Endothelial cell of umbilical vein (primary cell): ENCODE measurements around the gene DAO. TPM values are rescaled to one million over a fixed set of nuclear protein-coding genes. Genes with fewer than 3 reads are reported as not detected.

ENCODE experiments used
- BruUV-seq: library from RNA; stranded (reverse); fragments of 400-500 nt; replicated peaks from 2 replicates; lab custom pipeline; 2021; lab: Mats Ljungman, UMichigan
- CTCF ChIA-PET: fragments of 300-600, 350-600 bp; sonication (Branson Sonifier 250); formaldehyde crosslinking; loops from one replicate; lab custom pipeline; 2021; ENCODE audit warnings: antibody characterized with exemption, inconsistent platforms; lab: Charles Lee
- POLR2A ChIA-PET: fragments of 300-600, 350-600 bp; sonication (Branson Sonifier 250); formaldehyde crosslinking; loops from one replicate; lab custom pipeline; 2021; ENCODE audit warnings: antibody characterized with exemption, inconsistent platforms; lab: Charles Lee
- DNase-seq: peaks from one replicate; pipeline ENCODE4 v3.0.0-alpha.2; 2011; ENCODE audit warnings: low read depth, low spot score
- FAIRE-seq: peaks from 2 replicates; lab custom pipeline; 2011; peaks lifted over from hg19 to GRCh38; lab: Jason Lieb, UNC
- H2AFZ ChIP-seq: 2 replicates; pipeline ENCODE4 v1.6.0; 2012; ENCODE audit warnings: low read depth, low read length, control low read depth, inconsistent platforms
- H3K27ac ChIP-seq: 2 replicates; pipeline ENCODE4 v1.5.1; 2011; ENCODE audit warnings: low read depth, mild to moderate bottlenecking, control low read depth, low read length, moderate library complexity; ENCODE audit not compliant: insufficient read depth
- H3K27me3 ChIP-seq, 2 experiments: 2 replicates each; pipeline versions ENCODE4 v1.6.0 to v1.6.1; 2011; ENCODE audit warnings: low read length in 2 of 2, mixed read lengths in 1 of 2; ENCODE audit not compliant: control insufficient read depth in 2 of 2, insufficient read depth in 2 of 2
- H3K36me3 ChIP-seq, 2 experiments: 2 replicates in 1 of 2; 3 replicates in 1 of 2; pipeline ENCODE4 v1.5.1; 2011; ENCODE audit warnings: low read length in 2 of 2, mild to moderate bottlenecking in 1 of 2, moderate library complexity in 1 of 2; ENCODE audit not compliant: control insufficient read depth in 2 of 2, insufficient read depth in 2 of 2; ENCODE audit errors: extremely low read depth in 1 of 2
- H3K4me1 ChIP-seq: 3 replicates; pipeline ENCODE4 v1.5.1; 2011; ENCODE audit warnings: mild to moderate bottlenecking, low read length; ENCODE audit not compliant: control insufficient read depth, insufficient read depth; ENCODE audit errors: extremely low read depth
- H3K4me2 ChIP-seq: 2 replicates; pipeline ENCODE4 v1.6.1; 2011; ENCODE audit warnings: low read length, control low read depth, mixed read lengths; ENCODE audit not compliant: insufficient read depth
- H3K4me3 ChIP-seq, 3 experiments: fragments of 200-600 bp in 1 of 3; sonication (generic), shearing (Covaris generic) in 1 of 3; replicated peaks in 1 of 3; 2 replicates each; pipeline ENCODE4 v1.5.1; 2011 to 2016; ENCODE audit warnings: control low read depth in 3 of 3, low read length in 3 of 3, mild to moderate bottlenecking in 2 of 3, inconsistent platforms in 1 of 3, low read depth in 1 of 3, moderate library complexity in 1 of 3; ENCODE audit not compliant: insufficient read depth in 1 of 3
- H3K79me2 ChIP-seq: 2 replicates; pipeline ENCODE4 v1.6.0; 2012; ENCODE audit warnings: low read length, inconsistent platforms; ENCODE audit not compliant: control insufficient read depth, insufficient read depth
- H3K9ac ChIP-seq: replicated peaks from 2 replicates; pipeline ENCODE3; 2011; ENCODE audit warnings: low read length, control low read depth; ENCODE audit not compliant: insufficient read depth; ENCODE audit errors: extremely low read depth
- H3K9me1 ChIP-seq: replicated peaks from 3 replicates; pipeline ENCODE4 v1.6.0; 2011; ENCODE audit warnings: mild to moderate bottlenecking, low read length; ENCODE audit not compliant: control insufficient read depth, insufficient read depth; ENCODE audit errors: extremely low read depth
- H3K9me3 ChIP-seq: replicated peaks from 2 replicates; pipeline ENCODE4 v1.5.1; 2012; ENCODE audit warnings: low read length, inconsistent platforms; ENCODE audit not compliant: control insufficient read depth, insufficient read depth
- H4K20me1 ChIP-seq: replicated peaks from 2 replicates; pipeline ENCODE3; 2011; ENCODE audit warnings: mild to moderate bottlenecking, low read length; ENCODE audit not compliant: control insufficient read depth, insufficient read depth; ENCODE audit errors: extremely low read depth
- EZH2 ChIP-seq: IDR thresholded peaks from 2 replicates; pipeline ENCODE4 v1.6.1; 2012; ENCODE audit warnings: borderline replicate concordance, low read depth, mild to moderate bottlenecking, moderate library complexity, low read length, inconsistent platforms; ENCODE audit not compliant: severe bottlenecking
- FOS ChIP-seq: IDR thresholded peaks from 2 replicates; pipeline ENCODE4 v1.6.1; 2011; ENCODE audit warnings: mild to moderate bottlenecking, low read length, moderate library complexity, borderline replicate concordance; ENCODE audit not compliant: insufficient read depth
- GATA2 ChIP-seq: IDR thresholded peaks from 2 replicates; pipeline ENCODE4 v1.7.0; 2011; ENCODE audit warnings: low read depth, mild to moderate bottlenecking, moderate library complexity, mixed read lengths, low read length; ENCODE audit not compliant: insufficient read length, insufficient read depth
- JUN ChIP-seq: IDR thresholded peaks from 2 replicates; pipeline ENCODE4 v1.6.1; 2011; ENCODE audit warnings: borderline replicate concordance, low read depth; ENCODE audit not compliant: insufficient read length, insufficient read depth
- MYC ChIP-seq: IDR thresholded peaks from one replicate; pipeline ENCODE4 v1.6.1; 2011; ENCODE audit warnings: mild to moderate bottlenecking, low read depth, low read length
- POLR2A ChIP-seq: IDR thresholded peaks from 2 replicates; pipeline ENCODE4 v1.6.1; 2012; ENCODE audit warnings: low read depth, mild to moderate bottlenecking, control low read depth, low read length
- POLR2AphosphoS5 ChIP-seq: IDR thresholded peaks from 2 replicates; pipeline ENCODE4 v1.6.1; 2012; ENCODE audit warnings: low read depth, mild to moderate bottlenecking, control low read depth, low read length, moderate library complexity; ENCODE audit not compliant: insufficient read depth
- dilution Hi-C: fragments of 300-500 bp; cut with MboI; formaldehyde crosslinking; loops from one replicate; pipeline ENCODE4 v1.15.0; 2019; ENCODE audit warnings: low sequenced_read_pairs; ENCODE audit not compliant: extremely low pct_ligation_motif_present
- intact Hi-C: fragments of 100-400 bp; cut with micrococcal nuclease; formaldehyde crosslinking; loops from one replicate; pipeline ENCODE4 v1.10.0; 2022
- polyA plus RNA-seq, 4 experiments: library from polyadenylated mRNA; depleted of rRNA in 3 of 4; stranded (reverse) in 3 of 4; unstranded in 1 of 4; fragments of >200 nt; gene quantifications; 2 replicates each; pipeline versions ENCODE4 v1.2.1 to v1.2.3, GENCODE V29; 2011 to 2012; ENCODE audit warnings: missing spikeins in 1 of 4
- total RNA-seq: library from RNA; stranded (reverse); gene quantifications from 2 replicates; pipeline ENCODE4 v1.2.3, GENCODE V29; 2021
- TF ChIP-seq, protein P1 (sequence below), 2 donors: IDR thresholded peaks; 1 replicate in 1 of 2; 2 replicates in 1 of 2; pipeline ENCODE4 v1.5.1; 2011; ENCODE audit warnings: low read length in 2 of 2, mild to moderate bottlenecking in 2 of 2, moderate library complexity in 2 of 2, control low read depth in 1 of 2, inconsistent platforms in 1 of 2, low read depth in 1 of 2; ENCODE audit not compliant: insufficient read depth in 1 of 2; ENCODE audit errors: extremely low read depth in 1 of 2
- TF ChIP-seq, protein P2 (sequence below): IDR thresholded peaks from 2 replicates; pipeline ENCODE4 v1.6.1; 2011; ENCODE audit not compliant: insufficient read depth, insufficient read length

The DAO gene
- total and polyA plus RNA-seq, 2 donors (not counting 3 experiments of a cell fraction or from before 2014, with no cell fraction given), result not detected

DNA sequence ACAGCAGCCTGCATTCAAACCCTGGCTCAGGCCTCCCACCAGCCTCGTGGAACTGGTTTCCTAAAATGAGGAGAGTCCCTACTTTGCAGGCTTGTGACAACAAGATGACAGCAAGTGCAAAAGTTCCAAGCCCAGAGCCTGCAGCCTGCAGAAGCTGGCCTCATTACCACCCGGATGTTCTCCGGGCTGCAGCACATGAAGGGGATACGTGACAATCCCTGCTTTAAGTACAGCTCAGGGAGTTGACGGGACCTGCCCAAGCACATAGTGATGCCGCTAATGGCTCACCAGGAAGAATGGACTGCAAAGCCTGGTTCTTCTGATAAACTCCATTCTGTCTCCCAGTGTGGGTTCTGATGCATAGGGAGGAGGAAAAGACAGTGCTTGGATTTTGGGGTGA, 37.5 kb upstream of the DAO start:
- TF ChIP-seq FOS (no peak), MYC (no peak), GATA2 (no peak), POLR2A (no peak), POLR2AphosphoS5 (no peak), JUN (no peak), EZH2 (no peak)
- TF ChIP-seq, protein P1, sequence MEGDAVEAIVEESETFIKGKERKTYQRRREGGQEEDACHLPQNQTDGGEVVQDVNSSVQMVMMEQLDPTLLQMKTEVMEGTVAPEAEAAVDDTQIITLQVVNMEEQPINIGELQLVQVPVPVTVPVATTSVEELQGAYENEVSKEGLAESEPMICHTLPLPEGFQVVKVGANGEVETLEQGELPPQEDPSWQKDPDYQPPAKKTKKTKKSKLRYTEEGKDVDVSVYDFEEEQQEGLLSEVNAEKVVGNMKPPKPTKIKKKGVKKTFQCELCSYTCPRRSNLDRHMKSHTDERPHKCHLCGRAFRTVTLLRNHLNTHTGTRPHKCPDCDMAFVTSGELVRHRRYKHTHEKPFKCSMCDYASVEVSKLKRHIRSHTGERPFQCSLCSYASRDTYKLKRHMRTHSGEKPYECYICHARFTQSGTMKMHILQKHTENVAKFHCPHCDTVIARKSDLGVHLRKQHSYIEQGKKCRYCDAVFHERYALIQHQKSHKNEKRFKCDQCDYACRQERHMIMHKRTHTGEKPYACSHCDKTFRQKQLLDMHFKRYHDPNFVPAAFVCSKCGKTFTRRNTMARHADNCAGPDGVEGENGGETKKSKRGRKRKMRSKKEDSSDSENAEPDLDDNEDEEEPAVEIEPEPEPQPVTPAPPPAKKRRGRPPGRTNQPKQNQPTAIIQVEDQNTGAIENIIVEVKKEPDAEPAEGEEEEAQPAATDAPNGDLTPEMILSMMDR (IDR thresholded peaks at IDR 0.05; ENCODE audit: extremely low read depth in 1 of 2, insufficient read depth in 1 of 2, low read depth in 1 of 2, low read length in 2 of 2), result no peak
- TF ChIP-seq, protein P2, sequence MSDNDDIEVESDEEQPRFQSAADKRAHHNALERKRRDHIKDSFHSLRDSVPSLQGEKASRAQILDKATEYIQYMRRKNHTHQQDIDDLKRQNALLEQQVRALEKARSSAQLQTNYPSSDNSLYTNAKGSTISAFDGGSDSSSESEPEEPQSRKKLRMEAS, result no peak
- no peak overlapping the region for H3K4me2 ChIP-seq
- no peak overlapping the region for H3K27ac ChIP-seq
- dilution Hi-C loops, result loop anchor here (25.0 kb wide), 1 partner anchor 180 kb away; no protein-coding TSS in a partner anchor
- H4K20me1 ChIP-seq, result no peaks in the 10 kb centered on the region
- ChIA-PET POLR2A (interaction anchor here (1.3 kb wide), 1 partner anchor 14 kb away, joined by 5 read pairs; no protein-coding TSS in a partner anchor), CTCF (interaction anchor here (1.6 to 6.5 kb wide), 2 partner anchors 9 to 15 kb away, joined by 6 to 63 read pairs; no protein-coding TSS in a partner anchor)
- H3K4me1 ChIP-seq, result peaks cover 35% of the 10 kb centered on the region
- no peak overlapping the region for H3K4me3 ChIP-seq
- H2AFZ ChIP-seq, result no peak overlapping the region
- DNase-seq (no peak), FAIRE-seq (no peak)
- H3K9me3 ChIP-seq, result no peaks in the 10 kb centered on the region
- H3K27me3 ChIP-seq, result no peaks in the 10 kb centered on the region
- no peak overlapping the region for H3K9ac ChIP-seq
- H3K36me3 ChIP-seq, result peaks cover 8 to 26% of the 10 kb centered on the region in 2 experiments
- no peaks in the 10 kb centered on the region for H3K9me1 ChIP-seq
- intact Hi-C loops, result no loop called here
- BruUV-seq, result no TSS peak
- H3K79me2 ChIP-seq, result peaks cover 62% of the 10 kb centered on the region
